Measurements from ENCODE around the gene PIGS. TPM values are rescaled to one million over a fixed set of nuclear protein-coding genes. Genes with fewer than 3 reads are reported as not detected.

Gene PIGS
- polyA plus RNA-seq, 3 donors, result 59.4 to 87.5 (median 84.9) TPM

GRCh38 chr17:28537219-28537610, 34.1 kb downstream of the PIGS start:
- DNase-seq, result no peak
- Histone ChIP-seq H2AFZ (ENCODE audit: insufficient read depth, low read depth, low read length, poor library complexity, severe bottlenecking) (no peak overlapping the region), H3K27ac (ENCODE audit: low read depth in 1 of 2, low read length in 2 of 2) (no peak overlapping the region), H3K79me2 (ENCODE audit: insufficient read depth, low read length) (no peaks in the 10 kb centered on the region), H3K36me3 (replicated peaks in 1 of 2; ENCODE audit: control insufficient read depth in 1 of 2, insufficient read depth in 2 of 2, low read length in 2 of 2) (no peaks in the 10 kb centered on the region), H3K4me2 (replicated peaks; ENCODE audit: extremely low read depth, low read length, poor library complexity, severe bottlenecking) (no peak overlapping the region), H3K27me3 (ENCODE audit: control insufficient read depth in 2 of 2, insufficient read depth in 2 of 2, low read length in 2 of 2) (no peaks in the 10 kb centered on the region), H3K4me1 (ENCODE audit: control insufficient read depth in 1 of 2, insufficient read depth in 2 of 2, low read length in 2 of 2) (no peaks in the 10 kb centered on the region), H3K4me3 (replicated peaks in 1 of 3; ENCODE audit: low read depth in 2 of 3, low read length in 3 of 3) (no peak overlapping the region), H3K9me3 (replicated peaks in 1 of 2; ENCODE audit: control insufficient read depth in 1 of 2, insufficient read depth in 1 of 2, low read length in 2 of 2) (no peaks in the 10 kb centered on the region), H3K9ac (ENCODE audit: insufficient read depth, low read length, poor library complexity, severe bottlenecking) (no peak overlapping the region), H4K20me1 (ENCODE audit: insufficient read depth, low read length) (no peaks in the 10 kb centered on the region)
- TF ChIP-seq CTCF (IDR thresholded peaks at IDR 0.05), result no peak
- H3K4me1 Mint-ChIP-seq, result no peaks in the 10 kb centered on the region
- H3K27me3 Mint-ChIP-seq (ENCODE audit: low read depth in 3 of 3), result peaks cover 0 to 4% (median 0%) of the 10 kb centered on the region in 3 donors
- no peak overlapping the region for H3K27ac Mint-ChIP-seq
- no peak overlapping the region for H3K4me3 Mint-ChIP-seq
- no peaks in the 10 kb centered on the region for H3K36me3 Mint-ChIP-seq
- WGBS (ENCODE audit: insufficient coverage), result 91% methylated on average over 12 of the region's 12 CpGs
- H3K9me3 Mint-ChIP-seq, result no peaks in the 10 kb centered on the region
- intact Hi-C loops (cut with micrococcal nuclease), result no loop called here

- Mint-ChIP-seq H3K4me1 (no peaks in the 10 kb centered on the region), H3K27me3 (ENCODE audit: low read depth in 3 of 3) (peaks cover 0 to 7% (median 1%) of the 10 kb centered on the region in 3 donors), H3K4me3 (no peak overlapping the region), H3K27ac (no peak overlapping the region), H3K9me3 (no peaks in the 10 kb centered on the region), H3K36me3 (no peaks in the 10 kb centered on the region)
- Histone ChIP-seq H3K27me3 (ENCODE audit: control insufficient read depth in 2 of 2, insufficient read depth in 2 of 2, low read length in 2 of 2) (no peaks in the 10 kb centered on the region), H2AFZ (ENCODE audit: insufficient read depth, low read depth, low read length, poor library complexity, severe bottlenecking) (no peak overlapping the region), H3K9me3 (replicated peaks in 1 of 2; ENCODE audit: control insufficient read depth in 1 of 2, insufficient read depth in 1 of 2, low read length in 2 of 2) (no peaks in the 10 kb centered on the region), H3K4me2 (replicated peaks; ENCODE audit: extremely low read depth, low read length, poor library complexity, severe bottlenecking) (no peak overlapping the region), H3K4me1 (ENCODE audit: control insufficient read depth in 1 of 2, insufficient read depth in 2 of 2, low read length in 2 of 2) (no peaks in the 10 kb centered on the region), H3K79me2 (ENCODE audit: insufficient read depth, low read length) (no peaks in the 10 kb centered on the region), H4K20me1 (ENCODE audit: insufficient read depth, low read length) (no peaks in the 10 kb centered on the region), H3K36me3 (replicated peaks in 1 of 2; ENCODE audit: control insufficient read depth in 1 of 2, insufficient read depth in 2 of 2, low read length in 2 of 2) (no peaks in the 10 kb centered on the region), H3K4me3 (replicated peaks in 1 of 3; ENCODE audit: low read depth in 2 of 3, low read length in 3 of 3) (no peak overlapping the region), H3K27ac (ENCODE audit: low read depth in 1 of 2, low read length in 2 of 2) (no peak overlapping the region), H3K9ac (ENCODE audit: insufficient read depth, low read length, poor library complexity, severe bottlenecking) (no peak overlapping the region)
- no peak for TF ChIP-seq CTCF (IDR thresholded peaks at IDR 0.05)
- DNase-seq, result no peak
- intact Hi-C loops (cut with micrococcal nuclease), result no loop called here
- WGBS (ENCODE audit: insufficient coverage), result 81% methylated on average over 4 of the region's 9 CpGs
Measured at GRCh38 chr17:28536532-28537218, 34.6 kb downstream of the PIGS start.

All from CD14-positive monocyte (primary cell).